ENCODE results near the gene CA5A.
A peak's percentile ranks its signal among the peaks of the same experiment; 100 is the strongest.
"Not testable (repeated sequence)": the region's sequence is repeated elsewhere in the genome, so short reads cannot be mapped to it uniquely, and the experiment has no call there.

GRCh38 chr16:87865902-87866555, 70.3 kb downstream of the CA5A start:
- TF ChIP-seq EZH2phosphoT487 (IDR thresholded peaks at IDR 0.05; ENCODE audit: borderline replicate concordance); TCF7L2 (IDR thresholded peaks at IDR 0.05; ENCODE audit: borderline replicate concordance, extremely low read depth, insufficient read depth, insufficient read length); SIN3A (IDR thresholded peaks at IDR 0.05; ENCODE audit: low read depth); CTCF (IDR thresholded peaks at IDR 0.05 in 2 of 3, conservative IDR thresholded peaks at IDR 0.05 in 1 of 3; ENCODE audit: borderline replicate concordance in 1 of 3, insufficient read depth in 1 of 3, low read depth in 2 of 3, low read length in 2 of 3); EZH2 (IDR thresholded peaks at IDR 0.05); ZNF274 (IDR thresholded peaks at IDR 0.05; ENCODE audit: low read depth, low read length); ZFX (IDR thresholded peaks at IDR 0.05); JUND (IDR thresholded peaks at IDR 0.05); ELF1 (IDR thresholded peaks at IDR 0.05; ENCODE audit: borderline replicate concordance, low read depth); POLR2A (IDR thresholded peaks at IDR 0.05; ENCODE audit: borderline replicate concordance, extremely low read depth, insufficient read depth, insufficient read length): not testable (repeated sequence)
- TF ChIP-seq POLR2AphosphoS5 (IDR thresholded peaks at IDR 0.05; ENCODE audit: low read depth, low read length) = peak; percentile 28; the same call in 1 of the 2 replicates
- TF ChIP-seq, protein P1, sequence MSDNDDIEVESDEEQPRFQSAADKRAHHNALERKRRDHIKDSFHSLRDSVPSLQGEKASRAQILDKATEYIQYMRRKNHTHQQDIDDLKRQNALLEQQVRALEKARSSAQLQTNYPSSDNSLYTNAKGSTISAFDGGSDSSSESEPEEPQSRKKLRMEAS (IDR thresholded peaks at IDR 0.05) = not testable (repeated sequence)
